GM12878 (cell line): Measurements from ENCODE around the gene SYS1. TPM values are rescaled to one million over a fixed set of nuclear protein-coding genes. Genes with fewer than 3 reads are reported as not detected.

Experiments
- ATAC-seq: fragments of 200-7000 bp; cut with Tn5 transposase; 3 replicates; pipeline ENCODE4 v1.9.1; 2020; ENCODE audit warnings: mild to moderate bottlenecking, moderate library complexity
- BruUV-seq: library from RNA; stranded (reverse); fragments of 400-500 nt; replicated peaks from 2 replicates; lab custom pipeline; 2021; lab: Mats Ljungman, UMichigan
- CTCF ChIA-PET: fragments of 300-600 bp; sonication (Branson Sonifier 250); formaldehyde crosslinking; extraction: SDS; loops from one replicate; lab custom pipeline; 2021; ENCODE audit warnings: inconsistent platforms; lab: Yijun Ruan, JAX
- POLR2A ChIA-PET: fragments of 350-600 bp; formaldehyde crosslinking; extraction: SDS; loops from one replicate; lab custom pipeline; 2021; ENCODE audit warnings: inconsistent platforms; lab: Charles Lee
- RAD21 ChIA-PET: fragments of 300-600 bp; sonication (Branson Sonifier 250); formaldehyde crosslinking; loops from one replicate; lab custom pipeline; 2023; ENCODE audit warnings: antibody characterized with exemption; ENCODE audit not compliant: unreplicated experiment; lab: Charles Lee
- SMC1A ChIA-PET: fragments of 300-600 bp; sonication (Branson Sonifier 250); formaldehyde crosslinking; loops from one replicate; lab custom pipeline; 2023; ENCODE audit not compliant: unreplicated experiment, uncharacterized antibody; lab: Charles Lee
- DNase-seq: peaks from one replicate; pipeline ENCODE4 v3.0.0-alpha.2; 2011; ENCODE audit warnings: low read depth, low spot score
- FAIRE-seq: peaks from 3 replicates; lab custom pipeline; 2011; peaks lifted over from hg19 to GRCh38; lab: Jason Lieb, UNC
- H2AFZ ChIP-seq: 2 replicates; pipeline ENCODE4 v1.6.0; 2011; ENCODE audit warnings: low read depth, low read length, control low read depth; ENCODE audit not compliant: control insufficient read depth
- H3K27ac ChIP-seq: 2 replicates; pipeline ENCODE4 v1.5.1; 2011; ENCODE audit warnings: control low read depth; ENCODE audit not compliant: control insufficient read depth, insufficient read depth
- H3K27me3 ChIP-seq, 2 experiments: replicated peaks in 1 of 2; 2 replicates each; pipeline versions ENCODE4 v1.6.0 to v1.6.1; 2011; ENCODE audit warnings: low read length in 1 of 2; ENCODE audit not compliant: control insufficient read depth in 2 of 2, insufficient read depth in 2 of 2
- H3K36me3 ChIP-seq, 2 experiments: 2 replicates each; pipeline ENCODE4 v1.5.1; 2011; ENCODE audit warnings: low read length in 1 of 2; ENCODE audit not compliant: control insufficient read depth in 2 of 2, insufficient read depth in 2 of 2
- H3K4me1 ChIP-seq: 2 replicates; pipeline ENCODE4 v1.6.1; 2011; ENCODE audit warnings: mild to moderate bottlenecking, low read length, moderate library complexity, mixed read lengths; ENCODE audit not compliant: control insufficient read depth, insufficient read depth
- H3K4me2 ChIP-seq: 2 replicates; pipeline ENCODE4 v1.6.0; 2011; ENCODE audit warnings: control low read depth; ENCODE audit not compliant: control insufficient read depth, insufficient read depth
- H3K4me3 ChIP-seq: fragments of 200-600 bp; sonication (generic); 2 replicates; pipeline ENCODE4 v1.5.1; 2016
- H3K79me2 ChIP-seq: 2 replicates; pipeline ENCODE4 v1.6.0; 2011; ENCODE audit warnings: low read length; ENCODE audit not compliant: control insufficient read depth, insufficient read depth
- H3K9ac ChIP-seq: 2 replicates; pipeline ENCODE4 v1.8.0; 2011; ENCODE audit warnings: low read length, control low read depth, mixed read lengths; ENCODE audit not compliant: control insufficient read depth, insufficient read depth
- H3K9me3 ChIP-seq: replicated peaks from 3 replicates; pipeline ENCODE4 v1.5.1; 2011; ENCODE audit warnings: mild to moderate bottlenecking, low read length; ENCODE audit not compliant: control insufficient read depth, insufficient read depth
- H4K20me1 ChIP-seq: 2 replicates; pipeline ENCODE4 v1.6.0; 2011; ENCODE audit not compliant: control insufficient read depth, insufficient read depth
- ATF3 ChIP-seq: IDR thresholded peaks from 2 replicates; pipeline ENCODE4 v1.6.1; 2011; ENCODE audit warnings: low read depth, mild to moderate bottlenecking, low read length, moderate library complexity, borderline replicate concordance; ENCODE audit errors: extremely low read depth
- CHD1 ChIP-seq: IDR thresholded peaks from 2 replicates; pipeline ENCODE4 v1.6.1; 2012; ENCODE audit warnings: low read depth, low read length, improper control_type of control experiment
- ETV6 ChIP-seq, 2 experiments: fragments of 450-650 bp in 1 of 2; IDR thresholded peaks in 1 of 2; conservative IDR thresholded peaks in 1 of 2; 2 replicates each; pipeline ENCODE4 v1.6.1; 2014; ENCODE audit warnings: antibody characterized with exemption in 1 of 2, borderline replicate concordance in 1 of 2, low read depth in 1 of 2, mild to moderate bottlenecking in 1 of 2, moderate library complexity in 1 of 2
- FOXM1 ChIP-seq: IDR thresholded peaks from 2 replicates; pipeline ENCODE4 v1.6.1; 2012; ENCODE audit warnings: low read depth, mild to moderate bottlenecking, inconsistent platforms, low read length, moderate library complexity
- NRF1 ChIP-seq: conservative IDR thresholded peaks from 2 replicates; pipeline ENCODE4 v1.6.1; 2011; ENCODE audit warnings: mild to moderate bottlenecking, low read depth, low read length, improper control_type of control experiment
- SKIL ChIP-seq: fragments of 450-650 bp; IDR thresholded peaks from 2 replicates; pipeline ENCODE4 v1.6.1; 2017; ENCODE audit warnings: mild to moderate bottlenecking, low read depth, inconsistent platforms; ENCODE audit not compliant: poor library complexity, severe bottlenecking
- YBX1 ChIP-seq: fragments of 450-650 bp; IDR thresholded peaks from 2 replicates; pipeline ENCODE4 v1.6.1; 2016; ENCODE audit warnings: antibody characterized with exemption
- ZNF217 ChIP-seq: fragments of 450-650 bp; IDR thresholded peaks from 2 replicates; pipeline ENCODE4 v1.6.1; 2017; ENCODE audit warnings: antibody characterized with exemption, mild to moderate bottlenecking
- whole genome bisulfite sequencing: methylation state at CpG from one replicate; pipeline ENCODE4 v1.1.6; 2016; ENCODE audit warnings: low lambda C conversion rate; ENCODE audit not compliant: insufficient replicate concordance, insufficient coverage; ENCODE audit errors: missing lambda C conversion rate; 5-methylcytosine and 5-hydroxymethylcytosine counted together
- in situ Hi-C: fragments of 300-500 bp; cut with MboI; formaldehyde crosslinking; loops from 9 replicates; pipeline ENCODE4 v1.14.3; 2018; ENCODE audit warnings: mixed read lengths
- intact Hi-C: fragments of 100-400 bp; cut with micrococcal nuclease; formaldehyde crosslinking; loops from one replicate; pipeline ENCODE4 v1.14.2; 2022; ENCODE audit not compliant: unreplicated experiment
- polyA plus RNA-seq, 11 experiments: library from polyadenylated mRNA; depleted of rRNA in 4 of 11; unstranded in 6 of 11; stranded (reverse) in 5 of 11; fragments of >200 nt; fragmentation: Nextera tagmentation in 4 of 11; fragmentation: Illumina TruSeq in 1 of 11; extraction: Ambion mirVana in 4 of 11; extraction: Trizol in 1 of 11; gene quantifications; 1 replicate in 1 of 11; 2 replicates in 10 of 11; pipeline versions ENCODE4 v1.2.1 to v1.2.3, GENCODE V29; 2011 to 2016; ENCODE audit warnings: inconsistent platforms in 2 of 11, missing spikeins in 2 of 11, low read depth in 1 of 11
- total RNA-seq, 4 experiments: library from RNA; depleted of rRNA in 3 of 4; stranded (reverse); fragments of >200 nt in 3 of 4; fragmentation: Illumina TruSeq in 1 of 4; extraction: Trizol in 1 of 4; gene quantifications; 2 replicates each; pipeline versions ENCODE4 v1.2.1 to v1.2.3, GENCODE V29; 2013 to 2021

The SYS1 gene
- total and polyA plus RNA-seq, 10 of the 15 experiments (the other 5 are each of a cell fraction or from before 2014, with no cell fraction given) = 5.1 to 22.6 (median 9.3) TPM

- Histone ChIP-seq H3K9ac (no peak overlapping the region), H3K4me3 (no peak overlapping the region), H3K9me3 (no peaks in the 10 kb centered on the region), H2AFZ (no peak overlapping the region), H3K79me2 (no peaks in the 10 kb centered on the region), H3K27me3 (no peaks in the 10 kb centered on the region), H3K27ac (no peak overlapping the region), H4K20me1 (no peaks in the 10 kb centered on the region), H3K4me1 (no peaks in the 10 kb centered on the region), H3K4me2 (no peak overlapping the region), H3K36me3 (no peaks in the 10 kb centered on the region)
- CTCF ChIA-PET = interaction anchor here (0.8 to 2.0 kb wide), 3 partner anchors 19 to 99 kb away, joined by 3 to 8 read pairs (median 3); no protein-coding TSS in a partner anchor
- no peak for FAIRE-seq
- DNase-seq = no peak
- TF ChIP-seq FOXM1 (no peak), YBX1 (no peak), CHD1 (no peak), ATF3 (no peak), NRF1 (no peak), ETV6 (conservative IDR thresholded peaks at IDR 0.05 in 1 of 2, IDR thresholded peaks at IDR 0.05 in 1 of 2; ENCODE audit: borderline replicate concordance in 1 of 2, low read depth in 1 of 2) (no peak), SKIL (no peak), ZNF217 (no peak)
- POLR2A ChIA-PET = interaction anchor here (2.3 kb wide), 1 partner anchor 9 kb away, joined by 7 read pairs; no protein-coding TSS in a partner anchor
- no TSS peak for BruUV-seq
- RAD21 ChIA-PET = interaction anchor here (1.4 kb wide), 1 partner anchor 100 kb away, joined by 3 read pairs; no protein-coding TSS in a partner anchor
- 44% methylated on average over 15 of the region's 15 CpGs for WGBS
- intact Hi-C loops = no loop called here
- ATAC-seq = no peak
- SMC1A ChIA-PET = interaction anchor here (0.8 to 1.4 kb wide), 2 partner anchors 25 to 99 kb away, joined by 3 read pairs; no protein-coding TSS in a partner anchor
- in situ Hi-C loops = no loop called here
These were observed 25.4 kb upstream of the SYS1 start for GRCh38 chr20:45337367-45338120.
